ENCODE data around the gene ZRANB1.
"Not testable (repeated sequence)": the region's sequence is repeated elsewhere in the genome, so short reads cannot be mapped to it uniquely, and the experiment has no call there.

Gene ZRANB1

DNA sequence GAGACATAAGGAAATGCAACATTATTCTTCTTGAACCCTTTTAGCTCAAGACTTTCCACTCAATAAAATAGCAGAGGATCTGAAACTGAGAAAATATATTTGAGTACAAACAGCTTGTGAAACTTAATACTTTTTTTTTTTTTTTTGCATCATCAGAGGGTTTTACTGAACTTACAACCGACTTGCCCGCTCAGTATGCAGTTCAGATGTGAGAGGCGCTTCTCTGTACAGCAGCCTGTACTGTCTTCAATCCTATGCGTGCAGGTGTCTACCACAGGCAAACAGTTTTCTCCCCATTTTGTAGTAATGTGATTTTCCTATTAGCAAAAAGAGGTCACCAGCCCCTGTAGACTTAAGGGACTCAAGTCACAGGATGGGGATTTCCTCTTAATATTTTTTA, 46.8 kb downstream of the ZRANB1 start:
- not testable (repeated sequence) for DNase-seq (ENCODE audit: low spot score); H3K4me3 Mint-ChIP-seq; H3K9me3 Mint-ChIP-seq; H3K27ac Mint-ChIP-seq; H3K4me1 Mint-ChIP-seq (ENCODE audit: low read depth); H3K27me3 Mint-ChIP-seq (ENCODE audit: low read depth)
- H3K36me3 Mint-ChIP-seq (ENCODE audit: low read depth) = peaks cover 15% of the 10 kb centered on the region

DNA sequence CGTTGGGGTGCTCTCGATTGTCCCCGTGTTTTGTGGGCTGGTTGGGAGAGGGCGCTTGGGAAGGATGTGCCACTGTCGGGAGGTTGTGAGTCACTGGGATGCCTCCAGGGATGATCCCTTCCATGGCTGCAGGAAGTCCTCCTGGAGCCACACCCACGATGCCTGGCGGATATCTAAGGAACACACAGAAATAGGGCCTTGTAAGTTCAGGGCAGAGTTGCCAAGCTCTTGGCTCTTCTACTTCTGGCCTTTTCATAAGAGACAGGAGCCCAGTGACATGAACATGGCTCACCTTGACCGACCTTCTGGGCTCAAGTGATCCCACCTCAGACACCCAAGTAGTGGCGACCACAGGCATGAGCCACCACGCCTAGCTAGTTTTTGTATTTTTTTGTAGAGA, 47.6 kb downstream of the ZRANB1 start:
- no peaks in the 10 kb centered on the region for H3K27me3 Mint-ChIP-seq (ENCODE audit: low read depth)
- H3K4me1 Mint-ChIP-seq (ENCODE audit: low read depth) = no peaks in the 10 kb centered on the region
- no peaks in the 10 kb centered on the region for H3K9me3 Mint-ChIP-seq
- DNase-seq (ENCODE audit: low spot score) = no peak
- H3K27ac Mint-ChIP-seq = no peak overlapping the region
- H3K4me3 Mint-ChIP-seq = no peak overlapping the region
- H3K36me3 Mint-ChIP-seq (ENCODE audit: low read depth) = peaks cover 10% of the 10 kb centered on the region

GRCh38 chr10:124990671-124991625, 49.0 kb downstream of the ZRANB1 start:
- Mint-ChIP-seq H3K27me3 (ENCODE audit: low read depth) (no peaks in the 10 kb centered on the region), H3K4me1 (ENCODE audit: low read depth) (no peaks in the 10 kb centered on the region), H3K9me3 (no peaks in the 10 kb centered on the region), H3K4me3 (no peak overlapping the region), H3K36me3 (ENCODE audit: low read depth) (peaks cover 4% of the 10 kb centered on the region), H3K27ac (no peak overlapping the region)
- no peak for DNase-seq (ENCODE audit: low spot score)

DNA sequence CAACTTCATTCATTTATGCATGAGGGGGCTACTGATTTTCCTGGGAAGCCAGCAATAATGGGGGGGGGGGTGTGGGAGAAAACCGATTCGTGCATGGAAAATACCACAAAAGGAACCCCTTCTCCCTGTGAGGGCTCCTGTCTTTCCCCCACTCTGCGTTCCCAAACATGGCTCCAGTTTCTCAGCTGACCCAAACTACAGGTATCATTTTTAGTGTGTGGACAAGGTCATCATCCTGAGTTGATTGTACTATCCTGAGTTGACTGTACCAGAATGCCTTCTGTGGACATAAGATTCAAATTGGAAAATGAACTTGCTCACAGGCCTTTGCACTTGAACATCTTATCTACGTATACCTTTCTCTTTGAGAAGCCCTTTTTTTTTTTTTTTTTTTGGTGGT, 49.9 kb downstream of the ZRANB1 start:
- Mint-ChIP-seq H3K36me3 (ENCODE audit: low read depth) (peaks cover 2% of the 10 kb centered on the region), H3K4me1 (ENCODE audit: low read depth) (no peaks in the 10 kb centered on the region), H3K27ac (no peak overlapping the region), H3K4me3 (no peak overlapping the region), H3K9me3 (no peaks in the 10 kb centered on the region), H3K27me3 (ENCODE audit: low read depth) (no peaks in the 10 kb centered on the region)
- no peak for DNase-seq (ENCODE audit: low spot score)

DNA sequence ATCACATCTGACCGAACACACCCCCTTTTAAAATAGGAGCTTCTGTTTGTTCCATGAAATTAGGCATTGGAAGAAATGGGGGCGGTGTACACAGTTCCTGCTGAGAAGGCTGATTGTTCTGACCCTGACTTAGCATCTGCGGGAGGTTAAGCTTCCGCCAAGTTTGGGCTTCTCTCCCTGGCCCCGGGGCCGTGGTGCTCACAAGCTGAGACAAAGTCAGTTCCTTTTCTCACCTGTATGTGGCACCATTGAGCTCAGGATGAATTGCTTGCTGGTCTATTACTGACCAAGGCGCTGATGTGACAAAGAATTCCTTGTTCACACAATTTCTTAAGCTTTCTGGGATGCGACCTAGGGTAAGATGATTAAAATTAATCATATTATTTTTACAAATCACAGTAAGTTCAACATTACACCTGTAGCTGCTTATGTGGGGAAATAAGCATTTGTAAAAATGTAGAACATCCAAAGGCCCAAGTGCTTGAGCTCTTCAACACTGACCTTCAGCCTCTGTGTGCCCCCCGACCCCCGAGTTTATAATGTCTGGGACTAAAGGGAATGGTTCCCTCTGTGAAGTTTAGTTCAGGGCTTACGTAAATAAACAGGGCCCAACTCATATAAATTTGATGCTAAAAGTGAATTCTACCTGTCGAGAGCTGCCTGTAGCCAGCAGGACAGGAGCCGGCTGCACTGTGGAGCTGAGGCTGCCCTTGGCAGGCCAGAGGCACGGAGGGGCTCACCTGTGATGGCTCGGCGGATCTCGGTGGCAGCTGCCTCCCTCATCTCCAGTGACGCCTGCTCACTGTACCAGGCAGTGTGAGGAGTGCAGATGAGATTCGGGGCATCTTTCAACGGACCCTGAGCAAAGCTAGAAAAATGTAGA, 50.8 kb downstream of the ZRANB1 start:
- H3K27me3 Mint-ChIP-seq (ENCODE audit: low read depth) = no peaks in the 10 kb centered on the region
- no peak overlapping the region for H3K27ac Mint-ChIP-seq
- peaks cover 2% of the 10 kb centered on the region for H3K36me3 Mint-ChIP-seq (ENCODE audit: low read depth)

DNA sequence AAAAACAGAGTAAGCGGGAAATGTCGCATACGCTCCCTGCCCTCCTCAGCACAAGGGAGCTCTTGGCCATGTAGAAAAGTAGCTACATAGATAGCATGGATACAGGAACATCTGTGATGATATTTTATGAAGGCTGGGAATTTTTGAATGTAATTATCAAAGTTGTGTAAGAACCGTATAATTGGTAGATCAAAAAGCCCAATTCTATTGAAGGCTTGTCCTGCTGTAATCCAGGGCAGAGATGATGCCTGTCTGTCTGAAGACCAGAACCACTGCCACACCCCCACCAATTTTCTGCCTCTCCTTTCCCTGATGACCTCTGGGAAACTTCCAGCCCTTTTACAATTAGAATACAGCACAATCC, 51.4 kb downstream of the ZRANB1 start:
- no peak for DNase-seq (ENCODE audit: low spot score)
- Mint-ChIP-seq H3K27ac (no peak overlapping the region), H3K4me3 (no peak overlapping the region), H3K27me3 (ENCODE audit: low read depth) (no peaks in the 10 kb centered on the region), H3K9me3 (no peaks in the 10 kb centered on the region), H3K4me1 (ENCODE audit: low read depth) (no peaks in the 10 kb centered on the region), H3K36me3 (ENCODE audit: low read depth) (peaks cover 2% of the 10 kb centered on the region)

More for the DNA sequence above, 50.8 kb downstream of the ZRANB1 start:
- Mint-ChIP-seq H3K4me3 (no peak overlapping the region), H3K9me3 (no peaks in the 10 kb centered on the region), H3K4me1 (ENCODE audit: low read depth) (no peaks in the 10 kb centered on the region)
- DNase-seq (ENCODE audit: low spot score) = no peak

DNA sequence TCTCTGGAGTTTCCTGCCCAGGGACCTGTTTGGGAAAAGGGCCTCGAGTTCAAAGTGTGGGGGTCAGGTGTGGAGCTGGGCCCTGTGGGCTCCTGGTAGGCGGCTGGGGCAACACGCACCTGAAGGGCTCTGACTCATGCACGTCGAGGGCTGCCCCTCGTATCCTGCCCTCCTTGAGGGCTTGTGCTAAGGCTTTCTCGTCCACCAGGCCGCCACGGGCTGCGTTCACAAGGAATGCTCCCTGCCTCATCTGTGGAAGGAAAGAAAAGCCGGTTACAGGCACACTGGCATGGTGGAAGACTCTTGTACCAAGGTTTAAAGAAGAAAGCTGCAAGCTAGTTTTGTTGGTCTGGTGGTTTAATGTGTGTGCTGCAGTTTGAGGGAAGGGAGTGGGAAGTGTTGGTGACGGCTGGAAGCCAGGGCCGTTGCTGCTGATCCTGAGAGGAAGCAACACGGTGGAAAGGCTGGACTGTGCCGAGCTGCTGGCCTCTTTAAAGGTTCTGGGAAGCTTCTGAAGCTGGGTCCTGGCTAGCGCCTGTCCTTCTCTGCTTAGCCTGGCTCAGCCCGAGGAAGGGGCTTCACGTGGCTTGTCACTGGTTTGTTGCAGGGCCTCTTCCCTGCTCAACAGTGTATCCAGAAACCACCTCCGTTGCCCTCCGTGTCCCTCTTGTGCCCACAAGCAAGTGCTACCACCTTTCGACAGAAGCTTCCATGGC, 52.0 kb downstream of the ZRANB1 start:
- Mint-ChIP-seq H3K4me1 (ENCODE audit: low read depth) (no peaks in the 10 kb centered on the region), H3K9me3 (no peaks in the 10 kb centered on the region), H3K4me3 (no peak overlapping the region), H3K27me3 (ENCODE audit: low read depth) (no peaks in the 10 kb centered on the region), H3K27ac (no peak overlapping the region), H3K36me3 (ENCODE audit: low read depth) (peaks cover 2% of the 10 kb centered on the region)
- no peak for DNase-seq (ENCODE audit: low spot score)

- DNase-seq (ENCODE audit: low spot score) = no peak
- Mint-ChIP-seq H3K27ac (no peak overlapping the region), H3K9me3 (no peaks in the 10 kb centered on the region), H3K36me3 (ENCODE audit: low read depth) (no peaks in the 10 kb centered on the region), H3K4me3 (no peak overlapping the region), H3K4me1 (ENCODE audit: low read depth) (no peaks in the 10 kb centered on the region), H3K27me3 (ENCODE audit: low read depth) (no peaks in the 10 kb centered on the region)
These were observed 52.9 kb downstream of the ZRANB1 start for GRCh38 chr10:124994573-124995473.

GRCh38 chr10:124995605-124996004, 53.7 kb downstream of the ZRANB1 start:
- no peak overlapping the region for H3K4me3 Mint-ChIP-seq
- H3K9me3 Mint-ChIP-seq = no peaks in the 10 kb centered on the region
- no peak overlapping the region for H3K27ac Mint-ChIP-seq
- no peak for DNase-seq (ENCODE audit: low spot score)
- H3K4me1 Mint-ChIP-seq (ENCODE audit: low read depth) = no peaks in the 10 kb centered on the region
- no peaks in the 10 kb centered on the region for H3K36me3 Mint-ChIP-seq (ENCODE audit: low read depth)
- H3K27me3 Mint-ChIP-seq (ENCODE audit: low read depth) = no peaks in the 10 kb centered on the region

GRCh38 chr10:124996127-124996853, 54.4 kb downstream of the ZRANB1 start:
- no peaks in the 10 kb centered on the region for H3K27me3 Mint-ChIP-seq (ENCODE audit: low read depth)
- H3K27ac Mint-ChIP-seq = no peak overlapping the region
- no peak for DNase-seq (ENCODE audit: low spot score)
- H3K4me3 Mint-ChIP-seq = no peak overlapping the region
- no peaks in the 10 kb centered on the region for H3K4me1 Mint-ChIP-seq (ENCODE audit: low read depth)
- H3K36me3 Mint-ChIP-seq (ENCODE audit: low read depth) = no peaks in the 10 kb centered on the region
- H3K9me3 Mint-ChIP-seq = no peaks in the 10 kb centered on the region

- DNase-seq (ENCODE audit: low spot score) = no peak
- no peaks in the 10 kb centered on the region for H3K27me3 Mint-ChIP-seq (ENCODE audit: low read depth)
- no peak overlapping the region for H3K4me3 Mint-ChIP-seq
- no peak overlapping the region for H3K27ac Mint-ChIP-seq
- H3K9me3 Mint-ChIP-seq = no peaks in the 10 kb centered on the region
- H3K36me3 Mint-ChIP-seq (ENCODE audit: low read depth) = no peaks in the 10 kb centered on the region
- no peaks in the 10 kb centered on the region for H3K4me1 Mint-ChIP-seq (ENCODE audit: low read depth)
These were observed 54.9 kb downstream of the ZRANB1 start for GRCh38 chr10:124996854-124997215.

GRCh38 chr10:124997306-124997705, 55.4 kb downstream of the ZRANB1 start:
- no peaks in the 10 kb centered on the region for H3K36me3 Mint-ChIP-seq (ENCODE audit: low read depth)
- no peak overlapping the region for H3K27ac Mint-ChIP-seq
- H3K4me3 Mint-ChIP-seq = no peak overlapping the region
- no peak for DNase-seq (ENCODE audit: low spot score)
- H3K27me3 Mint-ChIP-seq (ENCODE audit: low read depth) = no peaks in the 10 kb centered on the region
- no peaks in the 10 kb centered on the region for H3K4me1 Mint-ChIP-seq (ENCODE audit: low read depth)
- H3K9me3 Mint-ChIP-seq = no peaks in the 10 kb centered on the region

Measured in T-helper 2 cell treated with Interferon-gamma antibody and Interleukin-4, amounts not matched to agents 5 μg/mL and 100 μg/mL, for 36 hours (primary cell).